HepG2 (cell line): Measurements from ENCODE around the gene DSTN. TPM values are rescaled to one million over a fixed set of nuclear protein-coding genes. Genes with fewer than 3 reads are reported as not detected.

Source experiments
- AGO1 ChIP-seq: fragments of 200-400 bp; formaldehyde crosslinking; IDR thresholded peaks from 2 replicates; pipeline ENCODE4 v1.6.1; 2017; ENCODE audit warnings: mild to moderate bottlenecking, low read depth, low read length, moderate library complexity; ENCODE audit not compliant: poor library complexity, severe bottlenecking
- AKAP8 ChIP-seq: sonication (generic); formaldehyde crosslinking; IDR thresholded peaks from 2 replicates; pipeline ENCODE4 v1.5.1; 2020; ENCODE audit warnings: mild to moderate bottlenecking, missing genetic modification reagents
- AKNA ChIP-seq: sonication (generic); formaldehyde crosslinking; IDR thresholded peaks from 2 replicates; pipeline ENCODE4 v1.4.0; 2020; ENCODE audit warnings: missing genetic modification reagents, borderline replicate concordance
- CBX1 ChIP-seq: IDR thresholded peaks from one replicate; pipeline ENCODE4 v1.6.1; 2016; ENCODE audit warnings: antibody characterized with exemption, low read depth
- CHD4 ChIP-seq: fragments of 200-600 bp; sonication (generic); IDR thresholded peaks from 2 replicates; pipeline ENCODE4 v1.7.0; 2017; ENCODE audit warnings: mild to moderate bottlenecking, low read length, borderline replicate concordance
- E2F2 ChIP-seq: sonication (generic); formaldehyde crosslinking; IDR thresholded peaks from 2 replicates; pipeline ENCODE4 v1.4.0; 2020; ENCODE audit warnings: missing genetic modification reagents, borderline replicate concordance
- GLI4 ChIP-seq: sonication (generic); formaldehyde crosslinking; IDR thresholded peaks from 2 replicates; pipeline ENCODE4 v1.5.1; 2020; ENCODE audit warnings: missing genetic modification reagents, mild to moderate bottlenecking, moderate library complexity, borderline replicate concordance
- PHF8 ChIP-seq: sonication (generic); formaldehyde crosslinking; IDR thresholded peaks from 2 replicates; pipeline ENCODE4 v1.5.0; 2020; ENCODE audit warnings: missing genetic modification reagents
- RAD51 ChIP-seq: fragments of 450-650 bp; IDR thresholded peaks from 2 replicates; pipeline ENCODE4 v1.6.1; 2016; ENCODE audit warnings: borderline replicate concordance
- SCMH1 ChIP-seq: sonication (generic); formaldehyde crosslinking; IDR thresholded peaks from 2 replicates; pipeline ENCODE4 v1.9.0; 2021; ENCODE audit warnings: missing genetic modification reagents, mild to moderate bottlenecking, borderline replicate concordance
- TAF15 ChIP-seq: fragments of 200-400 bp; formaldehyde crosslinking; IDR thresholded peaks from one replicate; pipeline ENCODE4 v1.6.1; 2018; ENCODE audit warnings: mild to moderate bottlenecking, low read depth, low read length; ENCODE audit not compliant: poor library complexity, severe bottlenecking
- ZBTB26 ChIP-seq: IDR thresholded peaks from 2 replicates; pipeline ENCODE4 v1.6.1; 2016; ENCODE audit warnings: missing compliant biosample characterization, missing genetic modification reagents, borderline replicate concordance
- ZHX1 ChIP-seq: sonication (generic); formaldehyde crosslinking; IDR thresholded peaks from 2 replicates; pipeline ENCODE4 v1.8.1; 2022; ENCODE audit warnings: low read depth, mild to moderate bottlenecking, missing genetic modification reagents
- ZNF724P ChIP-seq: sonication (generic); formaldehyde crosslinking; IDR thresholded peaks from 2 replicates; pipeline ENCODE4 v1.8.0; 2022; ENCODE audit warnings: missing genetic modification reagents, borderline replicate concordance
- ZNF839 ChIP-seq: sonication (generic); formaldehyde crosslinking; IDR thresholded peaks from 2 replicates; pipeline ENCODE4 v1.4.0; 2020; ENCODE audit warnings: missing genetic modification reagents, mild to moderate bottlenecking, borderline replicate concordance
- polyA plus RNA-seq, 8 experiments: library from polyadenylated mRNA; depleted of rRNA in 3 of 8; stranded (reverse) in 7 of 8; unstranded in 1 of 8; fragments of >200 nt; fragmentation: Illumina TruSeq in 4 of 8; extraction: Trizol in 4 of 8; gene quantifications; 2 replicates each; pipeline versions ENCODE4 v1.2.1 to v1.2.3, GENCODE V29; 2011 to 2016; ENCODE audit warnings: low read depth in 4 of 8, missing spikeins in 1 of 8, mixed read lengths in 1 of 8; ENCODE audit not compliant: insufficient read depth in 1 of 8
- total RNA-seq, 5 experiments: library from RNA; depleted of rRNA; stranded (reverse); fragments of >200 nt; fragmentation: Illumina TruSeq; extraction: Trizol; gene quantifications; 2 replicates each; pipeline ENCODE4 v1.2.3, GENCODE V29; 2016; ENCODE audit warnings: low read depth in 1 of 5

The DSTN gene
- total and polyA plus RNA-seq, 2 of the 13 experiments (the other 11 are each of a cell fraction or from before 2014, with no cell fraction given): 27.6 to 106 TPM

GRCh38 chr20:17530716-17531664 lies 38.9 kb upstream of the DSTN start, which contains the start of gene BFSP1 (continued):
- no peak for TF ChIP-seq AKNA (CRISPR knock-in tag)
- peak; percentile 8 for TF ChIP-seq AGO1
- no peak for TF ChIP-seq RAD51
- TF ChIP-seq ZNF839 (CRISPR knock-in tag): peak; percentile 69; the same call in 1 of the 2 replicates
- no peak for TF ChIP-seq ZNF724P
- TF ChIP-seq GLI4 (CRISPR knock-in tag): peak; percentile 34
- TF ChIP-seq CHD4: no peak
- TF ChIP-seq ZBTB26 (CRISPR knock-in tag): 0 out of 2 replicates have a peak, but pooled peaks have one; percentile 38
- no peak for TF ChIP-seq TAF15
- TF ChIP-seq E2F2 (CRISPR knock-in tag): peak; percentile 32; the same call in 1 of the 2 replicates
- no peak for TF ChIP-seq SCMH1
- TF ChIP-seq AKAP8: 0 out of 2 replicates have a peak, but pooled peaks have one; percentile 46
- TF ChIP-seq ZHX1 (CRISPR knock-in tag): no peak
- TF ChIP-seq PHF8 (CRISPR knock-in tag): peak; percentile 59
- peak; percentile 54 for TF ChIP-seq CBX1
